CD8-positive, alpha-beta memory T cell (primary cell): ENCODE results near the gene THRA. TPM values are rescaled to one million over a fixed set of nuclear protein-coding genes. Genes with fewer than 3 reads are reported as not detected.

ENCODE experiments used
- CTCF ChIA-PET: fragments of 350-600 bp; sonication (Branson Sonifier 250); formaldehyde crosslinking; loops from one replicate; lab custom pipeline; 2021; ENCODE audit warnings: antibody characterized with exemption; lab: Charles Lee
- POLR2A ChIA-PET: fragments of 350-600 bp; sonication (Branson Sonifier 250); formaldehyde crosslinking; loops from one replicate; lab custom pipeline; 2021; ENCODE audit warnings: antibody characterized with exemption; lab: Charles Lee
- DNase-seq, 5 donors: peaks; one replicate each; pipeline versions ENCODE4 v3.0.0 to v3.0.0-alpha.2; 2020 to 2022; ENCODE audit warnings: mixed read lengths in 1 of 5
- H3K27ac ChIP-seq: one replicate; pipeline ENCODE4 v1.7.0; 2013; ENCODE audit warnings: low read depth, mild to moderate bottlenecking, low read length, moderate library complexity
- H3K27me3 ChIP-seq: 2 replicates; pipeline ENCODE4 v1.7.0; 2013; ENCODE audit warnings: low read length, mild to moderate bottlenecking; ENCODE audit not compliant: insufficient read depth, poor library complexity, severe bottlenecking
- H3K36me3 ChIP-seq: 2 replicates; pipeline ENCODE4 v1.7.0; 2013; ENCODE audit warnings: mild to moderate bottlenecking, low read length, moderate library complexity; ENCODE audit not compliant: insufficient read depth
- H3K4me1 ChIP-seq: 2 replicates; pipeline ENCODE4 v1.7.0; 2013; ENCODE audit warnings: mild to moderate bottlenecking, low read length, moderate library complexity; ENCODE audit not compliant: insufficient read depth
- H3K4me3 ChIP-seq: 2 replicates; pipeline ENCODE4 v1.7.0; 2013; ENCODE audit warnings: mild to moderate bottlenecking, low read length
- H3K9me3 ChIP-seq: 2 replicates; pipeline ENCODE4 v1.7.0; 2013; ENCODE audit warnings: mild to moderate bottlenecking, low read length
- H3K27ac Mint-ChIP-seq, 8 donors: one replicate each; pipeline ENCODE4 v1.8.0; 2020 to 2021; ENCODE audit warnings: mixed read lengths in 8 of 8, mild to moderate bottlenecking in 6 of 8, inconsistent platforms in 3 of 8, moderate library complexity in 3 of 8
- H3K27me3 Mint-ChIP-seq, 2 donors: one replicate each; pipeline ENCODE4 v1.8.0; 2020 to 2021; ENCODE audit warnings: mixed read lengths in 2 of 2, mild to moderate bottlenecking in 1 of 2, moderate library complexity in 1 of 2
- H3K36me3 Mint-ChIP-seq, 3 donors: one replicate each; pipeline ENCODE4 v1.8.0; 2020 to 2021; ENCODE audit warnings: mixed read lengths in 3 of 3, inconsistent platforms in 1 of 3, mild to moderate bottlenecking in 1 of 3
- H3K4me1 Mint-ChIP-seq, 3 donors: one replicate each; pipeline ENCODE4 v1.8.0; 2020 to 2021; ENCODE audit warnings: mixed read lengths in 3 of 3, inconsistent platforms in 1 of 3, mild to moderate bottlenecking in 1 of 3
- H3K4me3 Mint-ChIP-seq, 7 donors: one replicate each; pipeline ENCODE4 v1.8.0; 2020 to 2021; ENCODE audit warnings: mixed read lengths in 7 of 7, mild to moderate bottlenecking in 6 of 7, moderate library complexity in 4 of 7, inconsistent platforms in 2 of 7
- H3K9me3 Mint-ChIP-seq, 5 donors: one replicate each; pipeline ENCODE4 v1.8.0; 2020 to 2022; ENCODE audit warnings: mixed read lengths in 5 of 5, mild to moderate bottlenecking in 3 of 5, moderate library complexity in 2 of 5, inconsistent platforms in 1 of 5
- polyA plus RNA-seq: library from polyadenylated mRNA; unstranded; fragments of 300-500 nt; fragmentation: Illumina TruSeq; gene quantifications from one replicate; pipeline ENCODE4 v1.2.3, GENCODE V29; 2021
- total RNA-seq, 2 experiments: library from RNA; stranded (reverse); gene quantifications; one replicate each; pipeline ENCODE4 v1.2.3, GENCODE V29; 2021

The THRA gene
- total and polyA plus RNA-seq, 3 experiments from 2014 or later, result 12.6 to 17.0 (median 13.2) TPM

GRCh38 chr17:40063901-40064531, 1.3 kb downstream of the THRA start:
- H3K4me1 ChIP-seq, result peaks cover 61% of the 10 kb centered on the region
- no peaks in the 10 kb centered on the region for H3K9me3 Mint-ChIP-seq
- CTCF ChIA-PET, result interaction anchor here (0.8 to 15.5 kb wide), 11 partner anchors 10 to 104 kb away, joined by 3 to 159 read pairs (median 9); partner anchors contain the start of genes MED24 and NR1D1
- DNase-seq, result no peak
- peak overlapping the region; percentile 73 for H3K27ac ChIP-seq
- no peaks in the 10 kb centered on the region for H3K27me3 ChIP-seq
- no peaks in the 10 kb centered on the region for H3K27me3 Mint-ChIP-seq
- H3K36me3 Mint-ChIP-seq, result peaks cover 0 to 3% (median 0%) of the 10 kb centered on the region in 3 donors
- H3K9me3 ChIP-seq, result no peaks in the 10 kb centered on the region
- peak overlapping the region; percentile 88 to 97 (median 91) for H3K4me3 Mint-ChIP-seq
- H3K4me3 ChIP-seq, result peak overlapping the region; percentile 81
- peaks cover 52 to 64% (median 55%) of the 10 kb centered on the region in 3 donors for H3K4me1 Mint-ChIP-seq
- peak overlapping the region; percentile 44 to 97 (median 90) for H3K27ac Mint-ChIP-seq
- no peaks in the 10 kb centered on the region for H3K36me3 ChIP-seq
- POLR2A ChIA-PET, result interaction anchor here (0.6 to 1.3 kb wide), 8 partner anchors 10 to 49 kb away, joined by 3 to 10 read pairs (median 4); partner anchors contain the start of gene MED24

GRCh38 chr17:40064971-40065768, 2.4 kb downstream of the THRA start:
- H3K9me3 ChIP-seq, result no peaks in the 10 kb centered on the region

GRCh38 chr17:40065769-40066510, 3.2 kb downstream of the THRA start:
- H3K9me3 Mint-ChIP-seq, result no peaks in the 10 kb centered on the region
- H3K27me3 ChIP-seq, result no peaks in the 10 kb centered on the region
- peaks cover 71 to 83% (median 72%) of the 10 kb centered on the region in 3 donors for H3K4me1 Mint-ChIP-seq
- peak overlapping the region in 4 of 7 donors; percentile 3 to 89 (median 47) for H3K4me3 Mint-ChIP-seq
- H3K27ac Mint-ChIP-seq, result peak overlapping the region; percentile 25 to 88 (median 66)
- CTCF ChIA-PET, result interaction anchor here (1.0 to 15.5 kb wide), 12 partner anchors 10 to 125 kb away, joined by 3 to 159 read pairs (median 6); partner anchors contain the start of genes MED24 and NR1D1
- no peaks in the 10 kb centered on the region for H3K9me3 ChIP-seq
- H3K27me3 Mint-ChIP-seq, result no peaks in the 10 kb centered on the region
- H3K36me3 Mint-ChIP-seq, result peaks cover 0 to 3% (median 0%) of the 10 kb centered on the region in 3 donors
- no peaks in the 10 kb centered on the region for H3K36me3 ChIP-seq
- no peak overlapping the region for H3K27ac ChIP-seq
- POLR2A ChIA-PET, result interaction anchor here (0.9 to 1.3 kb wide), 5 partner anchors 10 to 50 kb away, joined by 3 to 11 read pairs (median 3); no protein-coding TSS in a partner anchor
- H3K4me3 ChIP-seq, result no peak overlapping the region
- H3K4me1 ChIP-seq, result peaks cover 80% of the 10 kb centered on the region
- no peak for DNase-seq

More at GRCh38 chr17:40064971-40065768, 2.4 kb downstream of the THRA start:
- H3K27me3 ChIP-seq, result no peaks in the 10 kb centered on the region
- H3K4me3 Mint-ChIP-seq, result peak overlapping the region; percentile 88 to 97 (median 91)
- H3K27ac ChIP-seq, result no peak overlapping the region
- peaks cover 0 to 3% (median 0%) of the 10 kb centered on the region in 3 donors for H3K36me3 Mint-ChIP-seq
- no peaks in the 10 kb centered on the region for H3K27me3 Mint-ChIP-seq
- peak overlapping the region; percentile 65 to 97 (median 88) for H3K27ac Mint-ChIP-seq
- peaks cover 63 to 75% (median 66%) of the 10 kb centered on the region in 3 donors for H3K4me1 Mint-ChIP-seq
- H3K4me1 ChIP-seq, result peaks cover 72% of the 10 kb centered on the region
- no peak for DNase-seq
- H3K4me3 ChIP-seq, result peak overlapping the region; percentile 81
- CTCF ChIA-PET, result interaction anchor here (0.8 to 15.5 kb wide), 10 partner anchors 10 to 103 kb away, joined by 3 to 159 read pairs (median 6); partner anchors contain the start of genes MED24 and NR1D1
- POLR2A ChIA-PET, result interaction anchor here (0.6 to 1.1 kb wide), 6 partner anchors 10 to 47 kb away, joined by 3 to 5 read pairs (median 3); no protein-coding TSS in a partner anchor
- no peaks in the 10 kb centered on the region for H3K9me3 Mint-ChIP-seq
- no peaks in the 10 kb centered on the region for H3K36me3 ChIP-seq

GRCh38 chr17:40067710-40068109, 4.9 kb downstream of the THRA start:
- H3K36me3 Mint-ChIP-seq, result peaks cover 0 to 2% (median 0%) of the 10 kb centered on the region in 3 donors
- no peaks in the 10 kb centered on the region for H3K36me3 ChIP-seq
- H3K4me1 Mint-ChIP-seq, result peaks cover 62 to 83% (median 68%) of the 10 kb centered on the region in 3 donors
- CTCF ChIA-PET, result interaction anchor here (1.2 to 15.5 kb wide), 6 partner anchors 8 to 123 kb away, joined by 3 to 159 read pairs (median 16); no protein-coding TSS in a partner anchor
- H3K27ac Mint-ChIP-seq, result peak overlapping the region; percentile 88 to 98 (median 94)
- no peaks in the 10 kb centered on the region for H3K27me3 Mint-ChIP-seq
- no peaks in the 10 kb centered on the region for H3K27me3 ChIP-seq
- peak overlapping the region; percentile 58 for H3K27ac ChIP-seq
- H3K4me1 ChIP-seq, result peaks cover 85% of the 10 kb centered on the region
- peak overlapping the region; percentile 81 to 91 (median 86) for H3K4me3 Mint-ChIP-seq
- POLR2A ChIA-PET, result interaction anchor here (1.3 to 1.7 kb wide), 2 partner anchors 31 to 39 kb away, joined by 3 to 7 read pairs; no protein-coding TSS in a partner anchor
- H3K4me3 ChIP-seq, result no peak overlapping the region
- no peak for DNase-seq
- no peaks in the 10 kb centered on the region for H3K9me3 Mint-ChIP-seq
- H3K9me3 ChIP-seq, result no peaks in the 10 kb centered on the region

- ChIA-PET CTCF (interaction anchor here (0.8 to 15.5 kb wide), 6 partner anchors 13 to 123 kb away, joined by 3 to 159 read pairs (median 13); partner anchors contain the start of gene MED24), POLR2A (interaction anchor here (0.6 to 2.1 kb wide), 4 partner anchors 31 to 639 kb away, joined by 3 to 10 read pairs (median 8); no protein-coding TSS in a partner anchor)
- Mint-ChIP-seq H3K27me3 (no peaks in the 10 kb centered on the region), H3K9me3 (no peaks in the 10 kb centered on the region), H3K4me3 (peak overlapping the region; percentile 81 to 91 (median 88)), H3K27ac (peak overlapping the region; percentile 88 to 98 (median 96)), H3K4me1 (peaks cover 62 to 86% (median 70%) of the 10 kb centered on the region in 3 donors), H3K36me3 (peaks cover 0 to 2% (median 0%) of the 10 kb centered on the region in 3 donors)
- H3K9me3 ChIP-seq, result no peaks in the 10 kb centered on the region
- no peaks in the 10 kb centered on the region for H3K27me3 ChIP-seq
- H3K36me3 ChIP-seq, result no peaks in the 10 kb centered on the region
- DNase-seq, result no peak
- H3K4me3 ChIP-seq, result peak overlapping the region; percentile 68
- H3K4me1 ChIP-seq, result peaks cover 85% of the 10 kb centered on the region
- H3K27ac ChIP-seq, result peak overlapping the region; percentile 58
Observed at GRCh38 chr17:40068129-40068581, 5.4 kb downstream of the THRA start.

GRCh38 chr17:40068584-40068916, 5.8 kb downstream of the THRA start:
- peaks cover 85% of the 10 kb centered on the region for H3K4me1 ChIP-seq
- peaks cover 0 to 2% (median 0%) of the 10 kb centered on the region in 3 donors for H3K36me3 Mint-ChIP-seq
- no peaks in the 10 kb centered on the region for H3K27me3 Mint-ChIP-seq
- H3K4me3 ChIP-seq, result peak overlapping the region; percentile 68
- no peak for DNase-seq
- H3K27ac ChIP-seq, result peak overlapping the region; percentile 58
- peak overlapping the region; percentile 81 to 91 (median 88) for H3K4me3 Mint-ChIP-seq
- H3K9me3 Mint-ChIP-seq, result no peaks in the 10 kb centered on the region
- ChIA-PET CTCF (interaction anchor here (0.8 to 5.7 kb wide), 5 partner anchors 12 to 123 kb away, joined by 3 to 23 read pairs (median 5); partner anchors contain the start of gene MED24), POLR2A (interaction anchor here (0.6 to 2.1 kb wide), 4 partner anchors 30 to 639 kb away, joined by 3 to 10 read pairs (median 8); no protein-coding TSS in a partner anchor)
- no peaks in the 10 kb centered on the region for H3K9me3 ChIP-seq
- peaks cover 63 to 87% (median 71%) of the 10 kb centered on the region in 3 donors for H3K4me1 Mint-ChIP-seq
- H3K27me3 ChIP-seq, result no peaks in the 10 kb centered on the region
- peak overlapping the region; percentile 88 to 98 (median 96) for H3K27ac Mint-ChIP-seq
- no peaks in the 10 kb centered on the region for H3K36me3 ChIP-seq
